Neural progenitor cell (in vitro differentiated cells): ENCODE results near the gene FRMD5. TPM values are rescaled to one million over a fixed set of nuclear protein-coding genes. Genes with fewer than 3 reads are reported as not detected.

Source experiments
- DNase-seq: peaks from one replicate; pipeline ENCODE4 v3.0.0-alpha.2; 2016; ENCODE audit warnings: low spot score
- H2AFZ ChIP-seq: fragments of 200-600 bp; sonication (generic); replicated peaks from 2 replicates; pipeline ENCODE4 v1.6.1; 2016; ENCODE audit warnings: antibody characterized with exemption
- H3F3A ChIP-seq: fragments of 200-600 bp; sonication (generic); 2 replicates; pipeline ENCODE4 v1.6.1; 2016; ENCODE audit warnings: antibody characterized with exemption, low read depth
- H3K27ac ChIP-seq: fragments of 200-600 bp; sonication (generic); 2 replicates; pipeline ENCODE4 v1.5.1; 2016; ENCODE audit warnings: mild to moderate bottlenecking
- H3K27me3 ChIP-seq: fragments of 200-600 bp; sonication (generic); 2 replicates; pipeline ENCODE4 v1.6.1; 2016; ENCODE audit warnings: mild to moderate bottlenecking, moderate library complexity
- H3K36me3 ChIP-seq: fragments of 200-600 bp; sonication (generic); 2 replicates; pipeline ENCODE4 v1.5.1; 2016
- H3K4me1 ChIP-seq: fragments of 200-600 bp; sonication (generic); 2 replicates; pipeline ENCODE4 v1.6.1; 2016; ENCODE audit warnings: mixed run types
- H3K4me2 ChIP-seq: fragments of 200-600 bp; sonication (generic); 2 replicates; pipeline ENCODE4 v1.6.1; 2016
- H3K4me3 ChIP-seq: fragments of 200-600 bp; sonication (generic); 2 replicates; pipeline ENCODE4 v1.5.1; 2016
- H3K79me2 ChIP-seq: fragments of 200-600 bp; sonication (generic); 2 replicates; pipeline ENCODE4 v1.6.1; 2016; ENCODE audit warnings: low read depth
- H3K9ac ChIP-seq: fragments of 200-600 bp; sonication (generic); 2 replicates; pipeline ENCODE4 v1.6.1; 2016
- H3K9me3 ChIP-seq: fragments of 200-600 bp; sonication (generic); 2 replicates; pipeline ENCODE4 v1.5.1; 2016; ENCODE audit warnings: low read depth
- H4K20me1 ChIP-seq: fragments of 200-600 bp; sonication (generic); 2 replicates; pipeline ENCODE4 v1.6.1; 2016; ENCODE audit warnings: low read depth
- H3K27ac Mint-ChIP-seq: 3 replicates; pipeline ENCODE4 v1.8.0; 2021; ENCODE audit warnings: mixed read lengths
- H3K27me3 Mint-ChIP-seq: 2 replicates; pipeline ENCODE4 v1.8.0; 2022; ENCODE audit warnings: low read depth, mild to moderate bottlenecking, inconsistent platforms, moderate library complexity, mixed read lengths; ENCODE audit not compliant: insufficient read depth
- H3K36me3 Mint-ChIP-seq: 3 replicates; pipeline ENCODE4 v1.8.0; 2021; ENCODE audit warnings: mixed read lengths
- H3K4me1 Mint-ChIP-seq: 3 replicates; pipeline ENCODE4 v1.8.0; 2021; ENCODE audit warnings: mixed read lengths
- H3K4me3 Mint-ChIP-seq: 3 replicates; pipeline ENCODE4 v1.8.0; 2021; ENCODE audit warnings: mild to moderate bottlenecking, moderate library complexity, mixed read lengths
- H3K9me3 Mint-ChIP-seq: 3 replicates; pipeline ENCODE4 v1.8.0; 2020; ENCODE audit warnings: mixed read lengths
- CTCF ChIP-seq: fragments of 200-600 bp; sonication (generic); IDR thresholded peaks from 2 replicates; pipeline ENCODE4 v1.5.1; 2017; ENCODE audit warnings: antibody characterized with exemption, mild to moderate bottlenecking
- EZH2 ChIP-seq: fragments of 200-600 bp; sonication (generic); IDR thresholded peaks from 2 replicates; pipeline ENCODE4 v1.6.1; 2017; ENCODE audit warnings: antibody characterized with exemption, mild to moderate bottlenecking, moderate library complexity
- EZH2phosphoT487 ChIP-seq: fragments of 200-600 bp; sonication (generic); IDR thresholded peaks from 2 replicates; pipeline ENCODE4 v1.6.1; 2017; ENCODE audit warnings: antibody characterized with exemption
- total RNA-seq: library from RNA; depleted of rRNA; stranded (reverse); fragments of >200 nt; gene quantifications from 2 replicates; pipeline ENCODE4 v1.2.3, GENCODE V29; 2015; ENCODE audit warnings: low replicate concordance

FRMD5 gene
- total RNA-seq, 1 donor from 2014 or later: 10.1 TPM

- peaks cover 31% of the 10 kb centered on the region for H3K4me1 ChIP-seq
- no peak overlapping the region for H3K9ac ChIP-seq
- no peak for DNase-seq
- H3K27ac ChIP-seq: no peak overlapping the region
- H3K4me1 Mint-ChIP-seq: peaks cover 12% of the 10 kb centered on the region
- H3K79me2 ChIP-seq: no peaks in the 10 kb centered on the region
- no peaks in the 10 kb centered on the region for H3K9me3 ChIP-seq
- peaks cover 2% of the 10 kb centered on the region for H3K27me3 Mint-ChIP-seq
- H3F3A ChIP-seq: peaks cover 6% of the 10 kb centered on the region
- H3K36me3 Mint-ChIP-seq: no peaks in the 10 kb centered on the region
- H3K4me3 Mint-ChIP-seq: no peak overlapping the region
- no peaks in the 10 kb centered on the region for H3K36me3 ChIP-seq
- H3K27me3 ChIP-seq: peaks cover 13% of the 10 kb centered on the region
- H3K9me3 Mint-ChIP-seq: no peaks in the 10 kb centered on the region
- H3K4me2 ChIP-seq: no peak overlapping the region
- peaks cover 11% of the 10 kb centered on the region for H4K20me1 ChIP-seq
- H3K4me3 ChIP-seq: no peak overlapping the region
- H2AFZ ChIP-seq: no peak overlapping the region
- no peak for TF ChIP-seq EZH2phosphoT487
- no peak for TF ChIP-seq EZH2
- no peak for TF ChIP-seq CTCF
- no peak overlapping the region for H3K27ac Mint-ChIP-seq
Measured at GRCh38 chr15:43928152-43928551, 266.9 kb downstream of the FRMD5 start.

DNA sequence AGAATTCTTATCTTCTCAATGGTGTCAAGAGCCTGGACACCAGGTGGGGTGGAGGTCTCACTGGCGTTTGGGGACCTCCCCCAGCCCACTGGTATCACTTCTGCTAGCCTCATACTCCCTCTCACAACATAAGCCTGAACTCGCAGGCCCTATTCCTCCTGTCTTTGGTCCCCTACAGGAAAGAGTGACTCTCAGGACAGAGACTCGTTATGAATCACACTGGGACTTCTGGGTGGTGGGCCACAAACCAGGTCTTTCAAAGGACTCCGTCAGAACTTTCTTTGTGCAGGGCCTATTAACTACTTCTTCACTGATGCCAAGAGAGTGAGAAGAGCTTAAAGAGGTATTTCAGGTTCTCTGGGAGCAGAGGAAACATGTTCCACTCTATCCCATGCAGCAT lies 267.9 kb downstream of the FRMD5 start:
- no peak overlapping the region for H3K4me3 ChIP-seq
- H3K27me3 Mint-ChIP-seq: no peaks in the 10 kb centered on the region
- peaks cover 11% of the 10 kb centered on the region for H4K20me1 ChIP-seq
- no peaks in the 10 kb centered on the region for H3K36me3 Mint-ChIP-seq
- H3K27me3 ChIP-seq: peaks cover 13% of the 10 kb centered on the region
- H3K79me2 ChIP-seq: no peaks in the 10 kb centered on the region
- no peak overlapping the region for H2AFZ ChIP-seq
- no peaks in the 10 kb centered on the region for H3K9me3 ChIP-seq
- no peak overlapping the region for H3K27ac Mint-ChIP-seq
- H3K9ac ChIP-seq: no peak overlapping the region
- H3K4me1 ChIP-seq: peaks cover 31% of the 10 kb centered on the region
- H3F3A ChIP-seq: peaks cover 6% of the 10 kb centered on the region
- TF ChIP-seq EZH2phosphoT487: no peak
- no peak for TF ChIP-seq CTCF
- TF ChIP-seq EZH2: no peak
- no peaks in the 10 kb centered on the region for H3K36me3 ChIP-seq
- no peak overlapping the region for H3K4me3 Mint-ChIP-seq
- peaks cover 12% of the 10 kb centered on the region for H3K4me1 Mint-ChIP-seq
- no peak overlapping the region for H3K4me2 ChIP-seq
- no peak overlapping the region for H3K27ac ChIP-seq
- no peaks in the 10 kb centered on the region for H3K9me3 Mint-ChIP-seq
- no peak for DNase-seq

GRCh38 chr15:43923553-43923952 lies 271.5 kb downstream of the FRMD5 start:
- Mint-ChIP-seq H3K27ac (no peak overlapping the region), H3K4me3 (no peak overlapping the region), H3K36me3 (no peaks in the 10 kb centered on the region), H3K9me3 (no peaks in the 10 kb centered on the region), H3K27me3 (no peaks in the 10 kb centered on the region), H3K4me1 (peaks cover 10% of the 10 kb centered on the region)
- Histone ChIP-seq H3K4me3 (no peak overlapping the region), H3K79me2 (no peaks in the 10 kb centered on the region), H3K27me3 (peaks cover 8% of the 10 kb centered on the region), H3K9ac (no peak overlapping the region), H3K36me3 (no peaks in the 10 kb centered on the region), H3F3A (no peaks in the 10 kb centered on the region), H3K4me2 (no peak overlapping the region), H4K20me1 (no peaks in the 10 kb centered on the region), H2AFZ (no peak overlapping the region), H3K4me1 (peaks cover 19% of the 10 kb centered on the region), H3K9me3 (no peaks in the 10 kb centered on the region), H3K27ac (no peak overlapping the region)
- TF ChIP-seq EZH2 (no peak), EZH2phosphoT487 (no peak), CTCF (no peak)
- no peak for DNase-seq
